RWPE2 (cell line): ENCODE data around the gene CLIC1.

Experiments used
- ATAC-seq: fragments of 200-7000 bp; cut with Tn5 transposase; 3 replicates; pipeline ENCODE4 v1.9.1; 2021; ENCODE audit warnings: low read depth
- DNase-seq: peaks from one replicate; pipeline ENCODE4 v3.0.0-alpha.2; 2020; ENCODE audit warnings: low spot score
- H3K27ac ChIP-seq: fragments of 450-650 bp; 2 replicates; pipeline ENCODE4 v1.5.1; 2017; ENCODE audit warnings: mild to moderate bottlenecking; ENCODE audit not compliant: poor library complexity, severe bottlenecking
- H3K27me3 ChIP-seq: fragments of 250-450 bp; sonication (Bioruptor Pico); 2 replicates; pipeline ENCODE4 v1.5.1; 2021; ENCODE audit warnings: mild to moderate bottlenecking, moderate library complexity; ENCODE audit not compliant: insufficient read depth, poor library complexity, severe bottlenecking
- H3K36me3 ChIP-seq: fragments of 250-450 bp; sonication (Bioruptor Pico); 2 replicates; pipeline ENCODE4 v1.5.1; 2020; ENCODE audit warnings: low read depth, mild to moderate bottlenecking, moderate library complexity
- H3K4me1 ChIP-seq: fragments of 250-450 bp; sonication (Bioruptor Pico); 2 replicates; pipeline ENCODE4 v1.5.1; 2021; ENCODE audit warnings: mild to moderate bottlenecking, moderate library complexity; ENCODE audit not compliant: insufficient read depth, poor library complexity, severe bottlenecking
- H3K4me3 ChIP-seq: fragments of 250-450 bp; sonication (Bioruptor Pico); 2 replicates; pipeline ENCODE4 v1.5.1; 2021; ENCODE audit warnings: mild to moderate bottlenecking, moderate library complexity; ENCODE audit not compliant: severe bottlenecking
- H3K9me3 ChIP-seq: fragments of 250-450 bp; sonication (Bioruptor Pico); 2 replicates; pipeline ENCODE4 v1.5.1; 2021; ENCODE audit warnings: mild to moderate bottlenecking, moderate library complexity; ENCODE audit not compliant: severe bottlenecking
- CTCF ChIP-seq: fragments of 450-650 bp; IDR thresholded peaks from one replicate; pipeline ENCODE4 v1.5.1; 2017; ENCODE audit warnings: mild to moderate bottlenecking, moderate library complexity; ENCODE audit not compliant: poor library complexity, severe bottlenecking

CLIC1 gene

GRCh38 chr6:31768363-31769257, 32.3 kb upstream of the CLIC1 start:
- DNase-seq: no peak
- Histone ChIP-seq H3K4me1 (no peaks in the 10 kb centered on the region), H3K27me3 (no peaks in the 10 kb centered on the region), H3K27ac (no peak overlapping the region), H3K36me3 (no peaks in the 10 kb centered on the region), H3K9me3 (no peaks in the 10 kb centered on the region), H3K4me3 (no peak overlapping the region)
- ATAC-seq: no peak
- no peak for TF ChIP-seq CTCF

GRCh38 chr6:31767096-31767645, 30.8 kb upstream of the CLIC1 start:
- H3K27ac ChIP-seq: no peak overlapping the region
- 0 out of 2 replicates have a peak, but pooled peaks cover 2% of the 10 kb centered on the region for H3K36me3 ChIP-seq
- H3K9me3 ChIP-seq: no peaks in the 10 kb centered on the region
- TF ChIP-seq CTCF: no peak
- no peak for ATAC-seq
- H3K4me1 ChIP-seq: peaks cover 3% of the 10 kb centered on the region
- no peaks in the 10 kb centered on the region for H3K27me3 ChIP-seq
- H3K4me3 ChIP-seq: no peak overlapping the region
- DNase-seq: no peak

GRCh38 chr6:31765910-31766794, 29.8 kb upstream of the CLIC1 start:
- no peak for ATAC-seq
- H3K27me3 ChIP-seq: no peaks in the 10 kb centered on the region
- no peak overlapping the region for H3K27ac ChIP-seq
- no peak overlapping the region for H3K4me3 ChIP-seq
- no peak for DNase-seq
- H3K9me3 ChIP-seq: no peaks in the 10 kb centered on the region
- peaks cover 3% of the 10 kb centered on the region for H3K4me1 ChIP-seq
- no peak for TF ChIP-seq CTCF
- H3K36me3 ChIP-seq: peaks cover 12% of the 10 kb centered on the region

- ATAC-seq: no peak
- no peak overlapping the region for H3K27ac ChIP-seq
- peaks cover 19% of the 10 kb centered on the region for H3K36me3 ChIP-seq
- H3K4me1 ChIP-seq: peaks cover 3% of the 10 kb centered on the region
- H3K27me3 ChIP-seq: no peaks in the 10 kb centered on the region
- H3K9me3 ChIP-seq: no peaks in the 10 kb centered on the region
- TF ChIP-seq CTCF: no peak
- H3K4me3 ChIP-seq: no peak overlapping the region
- no peak for DNase-seq
These were observed 29.2 kb upstream of the CLIC1 start for GRCh38 chr6:31765559-31765909.
